GM23248 (cell line): ENCODE data around the gene ANAPC2. TPM values are rescaled to one million over a fixed set of nuclear protein-coding genes. Genes with fewer than 3 reads are reported as not detected.
A peak's percentile ranks its signal among the peaks of the same experiment; 100 is the strongest.

Experiments
- DNase-seq: peaks from one replicate; pipeline ENCODE4 v3.0.0-alpha.2; 2015
- H2AFZ ChIP-seq: fragments of 200-600 bp; sonication (generic); 2 replicates; pipeline ENCODE4 v1.6.1; 2016; ENCODE audit warnings: antibody characterized with exemption
- H3F3A ChIP-seq: fragments of 200-600 bp; sonication (generic); 2 replicates; pipeline ENCODE4 v1.6.1; 2016; ENCODE audit warnings: mild to moderate bottlenecking, antibody characterized with exemption, mixed run types; ENCODE audit not compliant: insufficient read depth
- H3K27ac ChIP-seq: fragments of 200-600 bp; sonication (generic); 2 replicates; pipeline ENCODE4 v1.5.1; 2016; ENCODE audit warnings: mild to moderate bottlenecking
- H3K27me3 ChIP-seq: fragments of 200-600 bp; sonication (generic); replicated peaks from 2 replicates; pipeline ENCODE4 v1.6.1; 2016; ENCODE audit warnings: mild to moderate bottlenecking; ENCODE audit not compliant: insufficient read depth
- H3K36me3 ChIP-seq: fragments of 200-600 bp; sonication (generic); 2 replicates; pipeline ENCODE4 v1.6.1; 2016; ENCODE audit warnings: low read depth, mild to moderate bottlenecking
- H3K4me1 ChIP-seq: fragments of 200-600 bp; sonication (generic); 2 replicates; pipeline ENCODE4 v1.6.1; 2016; ENCODE audit warnings: mild to moderate bottlenecking; ENCODE audit not compliant: insufficient read depth
- H3K4me2 ChIP-seq: fragments of 200-600 bp; sonication (generic); one replicate; pipeline ENCODE4 v1.6.1; 2016; ENCODE audit warnings: mild to moderate bottlenecking; ENCODE audit not compliant: unreplicated experiment
- H3K4me3 ChIP-seq: fragments of 200-600 bp; sonication (generic); 2 replicates; pipeline ENCODE4 v1.5.1; 2016; ENCODE audit warnings: mild to moderate bottlenecking
- H3K79me2 ChIP-seq: fragments of 200-600 bp; sonication (generic); 2 replicates; pipeline ENCODE4 v1.6.1; 2016; ENCODE audit warnings: mild to moderate bottlenecking; ENCODE audit not compliant: insufficient read depth
- H3K9ac ChIP-seq: fragments of 200-600 bp; sonication (generic); 2 replicates; pipeline ENCODE4 v1.6.1; 2016; ENCODE audit warnings: mild to moderate bottlenecking
- H3K9me2 ChIP-seq: fragments of 200-600 bp; sonication (generic); 2 replicates; pipeline ENCODE4 v1.6.1; 2016; ENCODE audit warnings: mixed run types, mild to moderate bottlenecking, moderate library complexity; ENCODE audit not compliant: insufficient read depth
- H3K9me3 ChIP-seq: fragments of 200-600 bp; sonication (generic); one replicate; pipeline ENCODE4 v1.6.1; 2017; ENCODE audit warnings: low read depth
- H4K20me1 ChIP-seq: fragments of 200-600 bp; sonication (generic); 2 replicates; pipeline ENCODE4 v1.6.0; 2016; ENCODE audit not compliant: insufficient read depth
- EZH2 ChIP-seq: fragments of 200-600 bp; sonication (generic); IDR thresholded peaks from 2 replicates; pipeline ENCODE4 v1.6.1; 2018; ENCODE audit warnings: antibody characterized with exemption, mild to moderate bottlenecking; ENCODE audit not compliant: insufficient read depth, poor library complexity, severe bottlenecking
- EZH2phosphoT487 ChIP-seq: fragments of 200-600 bp; sonication (generic); IDR thresholded peaks from 2 replicates; pipeline ENCODE4 v1.6.1; 2018; ENCODE audit warnings: antibody characterized with exemption, moderate library complexity, mild to moderate bottlenecking, low read depth; ENCODE audit not compliant: insufficient read depth
- WGBS, 2 experiments: methylation state at CpG; one replicate each; pipeline ENCODE4 v1.1.6; 2015 to 2017; ENCODE audit warnings: low lambda C conversion rate in 2 of 2, low coverage in 1 of 2; ENCODE audit errors: missing lambda C conversion rate in 2 of 2; 5-methylcytosine and 5-hydroxymethylcytosine counted together
- in situ Hi-C: fragments of 300-500 bp; cut with MboI; formaldehyde crosslinking; loops from 2 replicates; pipeline ENCODE4 v1.15.0; 2020
- polyA plus RNA-seq: library from polyadenylated mRNA; unstranded; fragments of >200 nt; fragmentation: Nextera tagmentation; extraction: Ambion mirVana; gene quantifications from 2 replicates; pipeline ENCODE4 v1.2.1, GENCODE V29; 2016
- total RNA-seq: library from RNA; depleted of rRNA; stranded (reverse); fragments of >200 nt; shearing (Covaris generic); gene quantifications from 2 replicates; pipeline ENCODE4 v1.2.3, GENCODE V29; 2014

ANAPC2 gene
- total and polyA plus RNA-seq, 2 experiments from 2014 or later, result 13.6 to 24.0 TPM

- H3F3A ChIP-seq, result no peaks in the 10 kb centered on the region
- H3K27me3 ChIP-seq, result peaks cover 31% of the 10 kb centered on the region
These were observed 28.3 kb downstream of the ANAPC2 start for GRCh38 chr9:137160054-137160425.

GRCh38 chr9:137159105-137160053 is 29.0 kb downstream of the ANAPC2 start:
- no peak for DNase-seq
- Histone ChIP-seq H2AFZ (no peak overlapping the region), H3K4me2 (no peak overlapping the region), H3K9me3 (no peaks in the 10 kb centered on the region), H3K27ac (no peak overlapping the region), H3K9ac (no peak overlapping the region), H3K4me3 (no peak overlapping the region), H4K20me1 (no peaks in the 10 kb centered on the region), H3K36me3 (no peaks in the 10 kb centered on the region), H3K4me1 (no peaks in the 10 kb centered on the region), H3F3A (no peaks in the 10 kb centered on the region), H3K9me2 (no peaks in the 10 kb centered on the region), H3K79me2 (no peaks in the 10 kb centered on the region), H3K27me3 (peaks cover 28% of the 10 kb centered on the region)
- 31 to 35% methylated on average over 14 of the region's 14 CpGs for WGBS, 2 experiments
- in situ Hi-C loops, result no loop called here
- TF ChIP-seq EZH2phosphoT487 (no peak), EZH2 (peak; percentile 29)

More at GRCh38 chr9:137160054-137160425, 28.3 kb downstream of the ANAPC2 start:
- no peak for TF ChIP-seq EZH2phosphoT487
- TF ChIP-seq EZH2, result no peak
- WGBS, 2 experiments, result 35 to 43% methylated on average over 16 to 17 of the region's 17 CpGs
- H3K36me3 ChIP-seq, result no peaks in the 10 kb centered on the region
- in situ Hi-C loops, result no loop called here
- no peaks in the 10 kb centered on the region for H3K4me1 ChIP-seq
- H3K4me3 ChIP-seq, result no peak overlapping the region
- no peak for DNase-seq
- no peaks in the 10 kb centered on the region for H4K20me1 ChIP-seq
- H3K27ac ChIP-seq, result no peak overlapping the region
- H3K9me3 ChIP-seq, result no peaks in the 10 kb centered on the region
- no peaks in the 10 kb centered on the region for H3K79me2 ChIP-seq
- H3K9ac ChIP-seq, result no peak overlapping the region
- H3K4me2 ChIP-seq, result no peak overlapping the region
- no peak overlapping the region for H2AFZ ChIP-seq
- no peaks in the 10 kb centered on the region for H3K9me2 ChIP-seq

- 0 to 17% methylated on average over 1 to 4 of the region's 4 CpGs for WGBS, 2 experiments
- Histone ChIP-seq H3K27me3 (peaks cover 28% of the 10 kb centered on the region), H3K4me3 (no peak overlapping the region), H3K36me3 (no peaks in the 10 kb centered on the region), H3K9me3 (no peaks in the 10 kb centered on the region), H3K27ac (no peak overlapping the region), H3K9ac (no peak overlapping the region), H3K79me2 (no peaks in the 10 kb centered on the region), H2AFZ (no peak overlapping the region), H4K20me1 (no peaks in the 10 kb centered on the region), H3K4me2 (no peak overlapping the region), H3K9me2 (no peaks in the 10 kb centered on the region), H3K4me1 (no peaks in the 10 kb centered on the region), H3F3A (no peaks in the 10 kb centered on the region)
- DNase-seq, result no peak
- in situ Hi-C loops, result no loop called here
- TF ChIP-seq EZH2 (no peak), EZH2phosphoT487 (no peak)
These were observed 29.7 kb downstream of the ANAPC2 start for GRCh38 chr9:137158625-137159024.

- H3K4me3 ChIP-seq, result no peak overlapping the region
- no peaks in the 10 kb centered on the region for H3F3A ChIP-seq
- no peaks in the 10 kb centered on the region for H4K20me1 ChIP-seq
- in situ Hi-C loops, result no loop called here
- no peak overlapping the region for H3K4me2 ChIP-seq
- peak; percentile 64 for DNase-seq
- TF ChIP-seq EZH2 (no peak), EZH2phosphoT487 (no peak)
- no peaks in the 10 kb centered on the region for H3K79me2 ChIP-seq
- no peaks in the 10 kb centered on the region for H3K9me3 ChIP-seq
- H3K9me2 ChIP-seq, result no peaks in the 10 kb centered on the region
- H3K4me1 ChIP-seq, result no peaks in the 10 kb centered on the region
- peaks cover 28% of the 10 kb centered on the region for H3K27me3 ChIP-seq
- H2AFZ ChIP-seq, result no peak overlapping the region
- no peaks in the 10 kb centered on the region for H3K36me3 ChIP-seq
- WGBS, 2 experiments, result 0 to 3% methylated on average over 17 to 19 of the region's 19 CpGs
- H3K9ac ChIP-seq, result no peak overlapping the region
- H3K27ac ChIP-seq, result no peak overlapping the region
These were observed 30.5 kb downstream of the ANAPC2 start for GRCh38 chr9:137157618-137158415.
